OCI-LY3 (cell line): Measurements from ENCODE around the gene CFAP20.
A peak's percentile ranks its signal among the peaks of the same experiment; 100 is the strongest.

Source experiments
- H2AFZ ChIP-seq: fragments of 200-600, 300-600 bp; shearing (Covaris generic); 2 replicates; pipeline ENCODE4 v1.6.0; 2014; ENCODE audit warnings: antibody characterized with exemption, low read depth, low read length
- H3K27ac ChIP-seq: fragments of 200-600, 300-600 bp; sonication (generic); 2 replicates; pipeline ENCODE4 v1.5.1; 2014; ENCODE audit warnings: mild to moderate bottlenecking, low read length, moderate library complexity, mixed read lengths
- H3K27me3 ChIP-seq: fragments of 200-600, 300-600 bp; sonication (generic); 2 replicates; pipeline ENCODE4 v1.6.1; 2014; ENCODE audit warnings: low read depth, low read length, mixed read lengths
- H3K36me3 ChIP-seq: fragments of 200-600, 300-600 bp; sonication (generic); replicated peaks from 2 replicates; pipeline ENCODE3; 2014; ENCODE audit warnings: low read depth, low read length, mixed read lengths
- H3K4me1 ChIP-seq: fragments of 300-600, 200-600 bp; sonication (generic); 2 replicates; pipeline ENCODE4 v1.6.1; 2014; ENCODE audit warnings: low read length, mixed read lengths
- H3K4me2 ChIP-seq: fragments of 200-600, 300-600 bp; sonication (generic); 2 replicates; pipeline ENCODE4 v1.6.1; 2014; ENCODE audit warnings: low read length, mixed read lengths
- H3K4me3 ChIP-seq: fragments of 300-600, 200-600 bp; sonication (generic); 2 replicates; pipeline ENCODE4 v1.5.1; 2014; ENCODE audit warnings: antibody characterized with exemption, mild to moderate bottlenecking, low read length, moderate library complexity
- H3K79me2 ChIP-seq: fragments of 300-600, 200-600 bp; shearing (Covaris generic); 2 replicates; pipeline ENCODE4 v1.6.1; 2014; ENCODE audit warnings: mild to moderate bottlenecking, low read length, mixed read lengths
- H3K9ac ChIP-seq: fragments of 300-600, 200-600 bp; shearing (Covaris generic); 2 replicates; pipeline ENCODE4 v1.6.0; 2014; ENCODE audit warnings: mild to moderate bottlenecking, low read length, moderate library complexity
- H3K9me3 ChIP-seq: fragments of 200-600, 300-600 bp; shearing (Covaris generic); 2 replicates; pipeline ENCODE4 v1.6.1; 2014; ENCODE audit warnings: low read length, mixed read lengths; ENCODE audit not compliant: insufficient read depth
- H4K20me1 ChIP-seq: fragments of 200-600, 300-600 bp; sonication (generic); 2 replicates; pipeline ENCODE4 v1.6.1; 2016; ENCODE audit warnings: low read length, mixed read lengths; ENCODE audit not compliant: insufficient read depth
- CTCF ChIP-seq: fragments of 200-600, 300-600 bp; sonication (generic); IDR thresholded peaks from 2 replicates; pipeline ENCODE4 v1.5.1; 2014; ENCODE audit warnings: antibody characterized with exemption, low read length, low read depth
- EZH2phosphoT487 ChIP-seq: fragments of 200-600 bp; shearing (Covaris generic); IDR thresholded peaks from 2 replicates; pipeline ENCODE4 v1.6.1; 2018; ENCODE audit warnings: antibody characterized with exemption, mixed run types, low read depth

The CFAP20 gene

GRCh38 chr16:58129097-58129936 lies at the start of gene CFAP20:
Gene CFAP20, minus strand, starts transcription at chr16:58129381. Its CDS starts 266 bp downstream, at chr16:58129115.
- TF ChIP-seq CTCF (no peak), EZH2phosphoT487 (no peak)
- Histone ChIP-seq H3K27me3 (no peaks in the 10 kb centered on the region), H3K36me3 (peaks cover 9% of the 10 kb centered on the region), H3K9ac (peak within 1 kb of the TSS; percentile 91), H3K4me3 (peak within 1 kb of the TSS; percentile 94), H2AFZ (peak within 1 kb of the TSS; percentile 96), H3K79me2 (peaks cover 46% of the 10 kb centered on the region), H3K4me1 (peaks cover 24% of the 10 kb centered on the region), H4K20me1 (peaks cover 40% of the 10 kb centered on the region), H3K9me3 (no peaks in the 10 kb centered on the region), H3K27ac (peak within 1 kb of the TSS; percentile 70), H3K4me2 (peak within 1 kb of the TSS; percentile 97)

- Histone ChIP-seq H3K9me3 (no peaks in the 10 kb centered on the region), H3K4me3 (no peak overlapping the region), H3K4me2 (no peak overlapping the region), H4K20me1 (peaks cover 29% of the 10 kb centered on the region), H3K27ac (no peak overlapping the region), H3K4me1 (no peaks in the 10 kb centered on the region), H3K27me3 (no peaks in the 10 kb centered on the region), H3K79me2 (peaks cover 64% of the 10 kb centered on the region), H3K9ac (no peak overlapping the region), H2AFZ (no peak overlapping the region), H3K36me3 (peaks cover 78% of the 10 kb centered on the region)
- no peak for TF ChIP-seq EZH2phosphoT487
- TF ChIP-seq CTCF, result no peak
Observed at GRCh38 chr16:58177353-58177710, 48.2 kb upstream of the CFAP20 start.

GRCh38 chr16:58176608-58177352 lies 47.6 kb upstream of the CFAP20 start:
- H2AFZ ChIP-seq, result no peak overlapping the region
- peaks cover 61% of the 10 kb centered on the region for H3K79me2 ChIP-seq
- no peaks in the 10 kb centered on the region for H3K4me1 ChIP-seq
- TF ChIP-seq CTCF, result no peak
- no peak for TF ChIP-seq EZH2phosphoT487
- no peak overlapping the region for H3K4me2 ChIP-seq
- H3K36me3 ChIP-seq, result peaks cover 80% of the 10 kb centered on the region
- H3K9me3 ChIP-seq, result no peaks in the 10 kb centered on the region
- H3K27me3 ChIP-seq, result no peaks in the 10 kb centered on the region
- H4K20me1 ChIP-seq, result peaks cover 29% of the 10 kb centered on the region
- no peak overlapping the region for H3K4me3 ChIP-seq
- no peak overlapping the region for H3K9ac ChIP-seq
- H3K27ac ChIP-seq, result no peak overlapping the region

GRCh38 chr16:58170223-58170622 lies 41.0 kb upstream of the CFAP20 start:
- Histone ChIP-seq H3K4me1 (no peaks in the 10 kb centered on the region), H3K27me3 (no peaks in the 10 kb centered on the region), H3K9me3 (no peaks in the 10 kb centered on the region), H3K27ac (no peak overlapping the region), H4K20me1 (peaks cover 3% of the 10 kb centered on the region; the same call in 1 of the 2 replicates), H3K4me2 (no peak overlapping the region), H3K36me3 (peaks cover 75% of the 10 kb centered on the region), H3K9ac (no peak overlapping the region), H3K79me2 (peaks cover 10% of the 10 kb centered on the region), H3K4me3 (no peak overlapping the region), H2AFZ (no peak overlapping the region)
- no peak for TF ChIP-seq CTCF
- no peak for TF ChIP-seq EZH2phosphoT487
